ENCODE results near the gene SLCO4A1.
"Not testable (repeated sequence)": the region's sequence is repeated elsewhere in the genome, so short reads cannot be mapped to it uniquely, and the experiment has no call there.

SLCO4A1 gene

DNA sequence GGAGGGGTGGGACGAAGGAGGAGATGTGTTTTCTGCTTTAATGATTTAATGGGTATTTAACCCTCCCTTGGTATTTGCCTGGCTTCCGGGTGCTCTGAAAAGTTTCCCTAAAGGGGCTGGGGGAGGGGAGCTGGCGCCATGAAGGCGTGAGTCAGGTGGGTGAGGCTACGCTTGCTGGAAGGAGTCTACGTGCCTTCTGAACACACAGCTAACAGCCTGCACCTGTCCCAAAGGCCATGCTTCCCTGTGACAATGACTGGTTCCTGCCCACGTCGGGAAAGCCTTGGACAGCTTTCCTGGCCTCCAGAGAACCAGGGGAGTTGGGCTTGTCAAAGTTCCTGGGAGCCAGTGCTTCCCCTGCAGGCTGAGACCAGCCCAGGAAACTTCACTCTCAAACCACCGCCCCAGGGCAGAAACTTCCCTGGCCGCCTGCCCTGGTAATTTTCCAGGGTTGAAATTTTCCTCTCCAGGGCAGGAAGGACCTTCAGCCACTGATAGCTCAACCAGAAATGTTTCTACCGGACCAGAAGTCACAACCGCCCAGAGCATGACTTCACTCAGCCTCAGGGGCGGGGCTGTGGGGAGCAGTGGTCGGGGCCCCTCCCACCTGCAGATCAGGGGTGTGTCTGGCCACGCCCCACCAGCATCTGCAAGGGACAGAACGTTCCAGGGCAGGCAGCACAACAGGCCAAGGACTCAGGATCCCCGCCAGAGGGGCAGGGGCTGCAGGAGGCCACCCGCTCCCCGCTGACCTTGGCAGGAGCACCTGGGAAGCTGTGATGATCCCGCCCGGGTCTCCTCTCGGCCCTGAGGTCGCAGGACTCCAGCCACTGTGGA, 18.6 kb upstream of the SLCO4A1 start:
- peak; percentile 88 to 93 for DNase-seq

DNA sequence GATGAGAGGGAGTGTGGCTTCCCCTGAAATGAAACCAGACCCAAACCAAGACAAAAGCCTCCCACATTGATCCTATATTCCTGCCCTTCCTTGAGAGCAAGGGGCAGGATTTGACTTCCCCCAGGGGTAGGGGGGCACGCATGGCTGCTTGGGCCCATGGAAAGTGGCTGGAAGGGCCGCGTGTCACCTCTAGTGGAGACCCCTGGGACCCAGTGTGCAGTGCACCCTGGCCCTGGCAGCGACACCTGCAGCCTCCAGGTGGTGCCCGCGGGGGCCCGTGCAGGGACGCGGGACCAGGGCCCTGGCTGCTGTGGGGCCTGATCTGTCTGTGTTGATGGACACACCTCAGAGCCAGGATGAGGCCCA, 18.0 kb upstream of the SLCO4A1 start:
- DNase-seq = no peak

DNA sequence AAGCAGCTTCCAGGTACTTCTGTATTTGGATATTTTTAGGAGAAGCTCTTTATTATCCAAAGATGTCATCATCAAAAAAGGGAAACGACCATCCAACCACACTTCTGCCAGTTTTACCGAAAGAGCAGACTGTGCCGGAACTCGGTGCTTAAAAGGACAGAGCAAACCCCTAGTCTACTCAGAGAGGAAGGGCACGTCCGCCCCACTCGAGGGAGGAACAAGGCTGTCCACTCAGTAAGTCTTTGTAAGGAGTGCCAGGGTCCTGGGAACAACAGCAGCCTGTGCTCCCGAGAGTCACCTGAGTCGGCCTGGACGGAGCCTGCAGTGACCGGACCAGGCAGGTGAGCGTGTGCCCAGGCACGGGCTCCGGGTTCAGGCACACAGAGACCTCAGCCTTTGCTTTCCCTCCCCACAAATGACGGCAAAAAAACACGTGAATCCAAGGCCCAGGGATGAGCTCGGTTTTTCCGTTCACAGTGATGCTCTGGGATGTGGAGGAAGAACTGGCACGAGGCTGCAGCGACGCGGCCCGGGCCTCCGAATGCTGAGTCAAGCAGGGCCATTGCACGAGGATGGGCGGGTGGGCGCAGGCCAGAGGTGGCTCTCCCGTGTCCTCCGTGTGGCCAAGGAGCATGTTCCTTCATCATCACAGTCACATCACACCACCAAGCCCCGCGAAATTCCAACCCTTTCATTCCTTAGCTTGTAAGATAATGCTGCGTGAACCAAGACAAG, 17.4 kb upstream of the SLCO4A1 start:
- no peak for DNase-seq

DNA sequence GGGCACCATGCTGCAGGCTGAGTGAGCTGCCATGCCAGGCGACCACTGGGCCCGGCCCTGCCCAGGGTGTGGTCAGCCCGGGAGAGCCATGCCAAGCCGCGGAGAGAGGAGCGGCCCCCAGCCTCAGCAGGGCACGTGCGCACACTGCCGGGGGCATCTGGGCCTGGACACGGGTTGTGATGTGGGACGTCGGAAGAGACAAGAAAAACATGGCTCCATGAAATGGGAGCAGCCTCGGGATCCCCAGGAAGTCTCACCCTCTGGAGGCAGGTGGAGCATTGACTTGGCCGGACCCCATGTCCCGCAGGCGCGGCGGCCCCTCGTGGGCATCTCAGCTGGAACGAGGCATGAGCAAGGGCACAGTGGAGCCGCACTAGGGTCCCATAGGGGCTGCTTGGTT, 16.8 kb upstream of the SLCO4A1 start:
- DNase-seq = no peak

DNA sequence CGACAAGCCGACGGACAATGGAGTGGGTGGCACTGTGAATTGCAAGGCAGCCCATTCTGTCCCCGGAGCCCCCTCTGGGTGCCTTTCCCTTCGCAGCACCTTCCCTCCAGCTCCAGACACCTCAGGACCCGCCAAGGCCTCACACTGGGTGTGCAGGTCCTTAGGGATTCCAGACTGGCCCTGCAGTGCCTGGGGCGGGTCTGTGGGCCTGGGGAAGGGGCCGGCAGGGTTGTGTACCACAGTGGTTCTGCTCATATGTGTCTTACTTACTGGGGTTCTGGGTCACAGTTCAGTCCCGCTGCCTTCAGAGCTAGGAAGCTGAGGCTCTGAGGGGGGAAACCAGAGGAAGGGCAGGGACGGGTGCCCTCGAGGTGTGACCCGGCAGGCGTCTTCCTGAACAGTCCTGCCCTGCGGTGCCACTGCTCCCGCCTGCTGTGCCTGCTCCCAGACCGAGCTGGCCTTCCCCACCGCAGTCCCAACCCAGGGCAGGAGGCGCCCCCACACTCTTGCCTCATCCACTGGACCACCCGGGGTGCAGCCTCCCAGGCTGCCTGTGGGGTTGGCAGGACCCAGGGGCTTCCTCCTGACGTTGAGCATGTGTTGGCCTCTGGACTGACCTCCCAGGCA, 16.3 kb upstream of the SLCO4A1 start:
- DNase-seq = no peak

DNA sequence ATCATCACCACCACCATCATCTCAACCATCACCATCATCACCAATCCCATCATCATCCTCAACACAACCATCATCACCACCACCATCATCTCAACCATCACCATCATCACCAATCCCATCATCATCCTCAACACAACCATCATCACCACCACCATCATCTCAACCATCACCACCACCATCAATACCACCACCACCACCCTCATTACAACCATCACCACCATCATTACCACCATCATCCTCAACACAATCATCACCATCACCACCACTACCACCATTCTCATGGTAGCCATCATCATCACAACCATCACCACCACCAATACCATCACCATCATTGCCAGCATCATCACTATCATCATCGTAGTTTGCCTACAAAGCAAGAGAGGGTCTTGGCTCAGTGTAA, 14.9 kb upstream of the SLCO4A1 start:
- not testable (repeated sequence) for DNase-seq

DNA sequence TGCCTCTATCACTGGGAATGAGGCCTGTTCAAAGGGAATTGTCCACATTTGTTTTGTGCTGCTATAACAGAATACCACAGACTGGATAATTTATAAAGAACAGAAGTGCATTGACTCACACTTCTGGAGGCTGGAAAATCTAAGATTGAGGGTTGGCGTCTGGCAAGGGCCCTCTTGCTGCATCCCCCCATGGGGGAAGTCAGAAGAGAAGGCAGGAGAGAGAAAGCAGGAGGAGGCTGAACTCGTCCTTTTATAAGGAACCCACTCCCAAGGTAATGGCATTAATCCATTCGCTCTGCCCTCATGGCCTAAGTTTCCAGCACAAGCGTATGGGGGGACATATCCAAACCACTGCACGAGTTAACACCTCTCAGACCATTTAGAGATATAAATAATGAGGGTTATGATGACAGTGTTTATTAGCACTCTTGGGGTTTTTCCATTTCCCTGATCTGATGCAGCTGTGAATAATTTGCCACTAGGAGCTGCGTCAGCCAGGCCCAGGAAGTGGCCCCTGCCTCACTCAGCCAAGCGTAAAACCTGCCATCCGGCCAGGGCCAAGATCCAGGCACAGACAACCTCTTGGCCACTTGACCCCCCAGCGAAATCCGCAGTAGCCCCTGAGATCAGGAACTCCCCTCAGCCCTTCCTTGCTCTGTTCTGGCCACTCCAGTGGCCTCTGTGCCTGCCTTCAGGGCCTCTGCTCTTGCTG, 14.2 kb upstream of the SLCO4A1 start:
- no peak for DNase-seq

DNA sequence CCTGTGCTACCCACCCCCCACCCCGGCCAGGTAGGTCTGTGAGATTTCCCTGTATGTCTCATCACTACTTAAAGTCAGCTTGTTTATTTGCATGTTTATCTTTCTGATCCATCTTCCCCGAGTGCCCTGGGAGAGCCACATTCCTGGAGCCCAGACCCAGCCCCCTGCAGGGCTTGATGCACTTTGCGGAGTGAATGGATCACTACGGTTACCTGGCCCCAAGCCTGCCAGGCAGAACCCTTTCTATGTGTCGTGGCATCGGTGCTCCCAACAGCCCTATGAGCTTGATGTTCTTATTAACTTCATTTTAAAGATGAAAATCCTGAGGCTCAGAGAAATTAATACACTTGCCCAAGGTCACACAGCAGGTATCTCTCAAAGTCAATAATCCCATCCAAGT, 13.6 kb upstream of the SLCO4A1 start:
- DNase-seq = no peak

DNA sequence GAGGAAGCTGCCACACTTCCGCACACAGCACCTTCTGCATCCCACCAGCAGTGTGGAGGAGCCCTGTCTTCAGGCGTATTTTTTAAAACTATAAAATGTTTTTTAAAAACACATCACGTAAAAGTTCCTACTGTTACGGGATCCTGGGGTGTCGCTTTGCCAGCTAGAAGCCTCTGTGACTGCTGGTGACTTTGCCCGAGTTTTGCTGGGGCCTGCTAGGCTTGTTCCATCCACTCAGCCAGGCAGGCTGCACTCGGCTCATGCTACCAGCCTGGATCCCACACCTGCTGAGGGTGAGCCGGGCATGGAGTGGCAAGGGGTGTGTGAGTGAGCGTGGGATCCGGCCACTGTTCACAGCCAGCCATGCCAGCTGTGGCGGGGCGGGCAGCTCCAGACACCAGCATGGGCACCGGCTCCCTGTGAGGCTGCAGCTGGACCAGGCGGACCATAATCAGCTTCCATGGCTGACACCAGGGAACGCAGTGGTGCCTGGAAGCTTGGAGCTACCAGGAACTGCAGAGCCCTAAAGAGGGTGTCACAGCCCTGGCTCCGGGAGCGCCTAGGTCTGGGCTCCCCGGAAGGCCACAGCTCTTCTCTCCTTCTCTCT, 12.3 kb upstream of the SLCO4A1 start:
- DNase-seq = no peak

DNA sequence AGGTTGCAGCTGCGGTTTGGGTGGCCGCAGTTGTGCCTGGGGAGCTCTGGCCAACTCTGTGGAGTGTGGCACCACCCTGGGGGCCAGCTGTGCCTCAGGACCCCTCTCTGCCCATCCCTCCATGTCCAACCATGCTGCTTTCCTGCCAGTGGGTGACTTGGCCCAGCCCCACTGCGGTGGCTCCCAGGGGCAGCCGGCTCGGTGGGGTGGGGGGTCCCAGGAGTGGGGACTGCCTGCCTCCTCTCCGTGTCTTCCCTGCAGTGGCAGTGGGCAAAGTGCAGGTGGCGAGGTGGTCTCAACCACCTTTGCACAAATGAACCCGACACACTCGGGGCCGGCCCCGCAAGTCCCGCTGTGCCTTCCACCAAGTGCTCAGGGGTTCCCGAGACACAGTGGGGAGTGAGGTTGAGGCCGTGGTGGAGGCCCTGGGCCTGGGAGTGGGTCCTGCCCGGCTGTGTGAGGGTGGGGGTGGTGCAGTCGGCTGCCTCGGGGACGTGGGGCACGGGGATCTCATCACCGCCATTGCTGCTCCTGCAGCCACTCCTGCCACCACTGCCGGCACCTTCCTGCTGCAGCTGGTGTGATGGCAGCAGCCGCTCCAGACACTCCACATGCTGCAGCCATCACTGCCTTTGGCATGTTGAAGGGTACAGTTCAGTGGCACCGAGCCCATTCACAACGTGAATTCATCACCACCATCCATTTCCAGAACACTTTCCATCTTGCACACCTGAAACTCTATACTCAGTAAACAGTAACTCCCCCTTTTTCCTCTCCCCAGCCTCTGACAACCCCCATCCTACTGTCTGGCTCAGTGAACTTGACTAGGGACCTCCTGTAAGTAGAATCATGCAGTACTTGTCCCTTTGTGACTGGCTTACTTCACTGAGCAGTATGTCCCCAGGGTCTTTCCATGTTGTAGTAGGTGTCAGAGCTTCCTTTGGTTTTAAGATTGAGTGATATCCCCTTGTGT, 10.7 kb upstream of the SLCO4A1 start:
- DNase-seq = no peak

DNA sequence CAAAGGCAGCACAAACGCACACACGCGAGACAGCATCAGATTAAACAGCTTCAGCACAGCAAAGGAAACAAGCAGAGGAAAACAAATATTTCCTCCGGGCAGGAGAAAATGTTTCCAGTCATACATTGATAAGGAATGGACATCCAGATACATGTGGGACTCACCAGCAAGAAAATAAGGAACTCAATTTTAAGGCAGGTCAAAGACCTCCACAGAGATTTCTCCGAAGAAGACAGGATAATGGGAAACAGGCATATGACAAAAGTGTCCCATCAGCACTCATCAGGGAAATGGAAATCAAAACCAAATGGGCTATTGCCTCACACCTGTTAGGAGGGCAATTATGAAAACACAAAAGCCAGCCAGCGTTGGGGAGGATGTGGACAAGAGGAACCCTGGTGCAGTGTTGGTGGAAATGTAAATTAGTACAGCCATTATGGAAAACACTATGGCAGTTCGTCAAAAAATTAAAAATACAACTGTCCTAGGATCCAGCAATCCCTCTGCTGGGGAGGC, 9.7 kb upstream of the SLCO4A1 start:
- no peak for DNase-seq

DNA sequence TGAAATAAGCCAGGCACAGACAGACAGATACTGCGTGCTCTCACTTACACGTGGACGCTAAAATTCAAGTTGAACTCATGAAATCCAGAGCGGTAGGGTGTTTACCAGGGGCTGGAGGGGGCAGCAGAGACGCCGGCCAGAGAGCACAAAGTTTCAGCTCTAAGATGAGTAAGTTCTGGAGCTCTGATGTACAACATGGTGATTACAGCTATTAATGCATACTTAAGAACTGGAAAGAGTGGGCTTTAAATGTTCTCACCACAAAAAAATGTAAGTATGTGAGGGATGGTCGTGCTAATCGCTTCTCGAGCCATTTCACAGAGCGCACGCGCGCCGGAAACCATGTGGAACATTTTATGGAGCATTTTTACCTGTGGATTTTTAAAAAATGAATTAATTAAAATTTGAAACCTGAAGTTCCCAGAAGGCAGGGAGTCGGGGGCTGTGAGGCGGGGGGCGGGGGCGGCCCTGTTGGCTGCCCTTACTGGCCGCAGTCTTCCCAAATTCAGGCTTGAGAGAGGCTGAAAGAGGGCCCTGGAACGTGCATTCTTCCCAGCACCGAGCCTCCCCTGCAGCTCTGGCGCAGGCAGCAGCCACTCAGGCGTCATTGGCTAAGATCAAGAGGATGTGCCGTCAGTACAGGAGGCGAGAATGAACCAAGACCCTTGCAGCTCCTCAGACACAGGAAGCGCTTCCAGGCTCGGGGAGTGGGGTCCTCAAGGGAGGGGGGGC, 8.5 kb upstream of the SLCO4A1 start:
- no peak for DNase-seq

DNA sequence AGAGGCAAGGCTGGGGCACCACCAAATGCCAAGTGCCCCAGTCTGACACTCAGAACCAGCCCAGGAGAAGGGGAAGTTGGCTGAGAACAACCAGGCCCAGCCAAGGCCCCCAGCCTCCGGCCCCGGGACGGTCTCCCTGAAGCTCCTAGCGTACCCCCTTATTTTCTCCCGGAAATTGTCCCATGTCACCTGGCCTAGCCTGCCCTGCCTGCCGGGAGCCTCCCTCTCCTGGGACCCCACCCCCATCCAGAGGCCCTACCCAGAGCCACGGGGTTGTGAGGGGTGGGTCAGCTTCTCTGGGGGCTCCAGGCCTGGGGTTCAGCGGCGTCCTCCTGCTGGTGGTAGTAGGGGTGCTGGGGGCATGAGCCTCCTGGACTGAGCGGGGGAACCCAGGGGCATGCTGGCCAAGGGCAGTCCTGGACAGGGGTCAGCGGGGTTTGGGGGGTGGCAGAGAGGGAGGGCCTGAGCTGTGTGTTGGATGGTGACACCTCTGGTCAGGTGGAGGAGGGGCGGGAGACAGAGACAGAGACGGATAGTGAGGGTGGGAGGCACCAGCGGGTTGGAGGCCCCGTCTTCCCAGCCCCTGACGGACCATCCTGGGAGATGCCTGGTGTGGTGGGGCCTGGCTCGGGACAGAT, 7.9 kb upstream of the SLCO4A1 start:
- no peak for DNase-seq

DNA sequence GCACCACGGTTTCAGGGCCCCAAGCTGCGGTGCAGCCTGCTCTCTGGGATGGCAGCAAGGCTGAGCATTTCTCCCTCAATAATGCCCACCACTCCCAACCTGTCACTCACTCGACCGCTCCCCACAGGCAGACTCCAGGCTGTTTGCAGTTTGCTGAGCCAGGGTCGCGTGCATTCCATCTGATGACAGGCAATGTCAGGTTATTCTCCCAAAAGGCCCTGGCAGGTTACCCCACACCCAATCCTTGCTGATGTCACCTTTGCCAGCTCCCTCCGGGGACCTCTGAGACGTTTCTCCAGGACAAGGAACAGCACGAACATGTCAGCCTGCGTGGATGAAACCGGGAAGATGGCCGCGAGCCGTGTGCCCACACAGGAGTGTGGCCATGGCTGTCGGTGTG, 7.1 kb upstream of the SLCO4A1 start:
- DNase-seq = no peak

DNA sequence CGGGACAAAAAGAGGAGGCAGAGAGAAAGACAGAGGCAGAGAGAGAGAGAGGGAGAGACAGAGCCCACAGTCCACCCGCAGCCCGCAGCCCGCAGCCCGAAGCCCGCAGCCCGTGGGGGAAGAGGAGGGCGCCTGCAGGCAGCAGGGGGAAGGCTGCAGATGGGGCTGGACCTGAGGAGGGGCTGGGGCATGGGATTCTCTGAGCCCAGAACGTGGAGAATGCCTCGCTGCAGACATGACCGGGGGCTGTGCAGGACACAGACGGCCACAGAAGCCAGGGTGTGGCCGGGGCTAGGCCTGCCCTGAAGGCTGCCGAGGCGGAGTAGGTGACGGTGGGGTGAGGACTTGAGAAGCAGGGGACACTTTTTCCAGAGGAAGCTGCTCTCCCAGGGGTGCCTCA, 6.5 kb upstream of the SLCO4A1 start:
- DNase-seq = no peak

DNA sequence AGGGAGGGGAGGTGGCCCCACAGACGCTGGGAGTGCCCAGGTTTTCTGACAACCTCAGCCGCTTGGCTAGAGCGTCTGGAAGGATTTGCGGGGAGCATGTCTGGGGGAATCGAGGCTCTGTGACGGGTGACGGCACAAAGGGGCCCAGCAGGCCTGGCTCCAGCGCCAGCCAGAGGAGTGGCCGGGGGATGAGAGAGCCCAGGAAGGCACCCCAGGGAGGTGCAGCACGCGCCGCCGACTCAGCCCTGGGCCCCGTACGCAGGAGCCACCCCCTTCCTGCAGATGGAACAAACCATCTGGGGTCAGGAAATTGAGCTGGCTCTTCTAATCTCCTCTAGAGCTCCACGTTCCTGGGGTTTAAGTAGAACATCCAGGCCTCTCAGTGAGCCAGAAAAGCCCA, 5.9 kb upstream of the SLCO4A1 start:
- no peak for DNase-seq

DNA sequence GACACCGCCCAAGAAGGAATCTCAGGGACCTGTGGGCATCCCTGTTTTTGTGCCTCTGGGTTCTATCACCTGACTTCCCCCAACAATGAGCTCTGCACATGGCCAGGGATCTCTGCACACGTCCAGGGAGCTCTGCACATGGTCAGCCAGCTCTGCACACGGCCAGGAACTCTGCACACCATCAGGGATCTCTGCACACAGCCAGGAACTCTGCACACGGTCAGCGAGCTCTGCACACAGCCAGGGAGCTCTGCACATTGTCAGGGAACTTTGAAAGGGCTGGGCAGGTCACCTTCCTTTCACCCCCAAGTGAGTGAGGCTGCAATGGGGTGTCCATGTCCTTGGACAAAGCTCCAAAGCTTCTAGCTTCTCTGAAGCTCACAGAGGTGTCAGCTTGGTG, 5.2 kb upstream of the SLCO4A1 start:
- DNase-seq = no peak

DNA sequence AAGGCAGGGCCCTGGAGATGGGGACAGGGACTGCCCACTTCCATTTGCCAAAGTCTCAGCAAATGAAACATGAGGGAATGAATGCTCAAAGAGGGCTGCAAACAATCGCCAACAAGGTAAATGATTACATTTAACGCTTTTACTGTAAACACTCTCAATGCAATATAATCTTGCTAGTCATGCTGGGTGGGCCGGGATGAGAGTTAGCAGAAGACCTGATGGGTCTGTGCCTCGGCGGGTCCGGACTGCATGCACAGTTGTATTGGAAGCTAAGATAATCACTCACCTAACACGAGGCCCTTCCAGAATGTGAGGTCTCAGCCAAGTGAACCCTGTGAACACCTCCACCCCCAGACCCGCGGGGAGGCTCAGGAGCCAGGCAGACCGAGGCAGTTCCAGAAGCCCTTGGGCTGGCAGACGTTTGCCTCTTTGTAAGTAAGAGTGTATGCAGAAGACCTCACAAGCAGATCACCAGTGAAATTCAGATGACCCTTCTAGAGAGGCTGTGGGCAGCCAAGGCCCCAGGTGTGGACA, 4.7 kb upstream of the SLCO4A1 start:
- no peak for DNase-seq

DNA sequence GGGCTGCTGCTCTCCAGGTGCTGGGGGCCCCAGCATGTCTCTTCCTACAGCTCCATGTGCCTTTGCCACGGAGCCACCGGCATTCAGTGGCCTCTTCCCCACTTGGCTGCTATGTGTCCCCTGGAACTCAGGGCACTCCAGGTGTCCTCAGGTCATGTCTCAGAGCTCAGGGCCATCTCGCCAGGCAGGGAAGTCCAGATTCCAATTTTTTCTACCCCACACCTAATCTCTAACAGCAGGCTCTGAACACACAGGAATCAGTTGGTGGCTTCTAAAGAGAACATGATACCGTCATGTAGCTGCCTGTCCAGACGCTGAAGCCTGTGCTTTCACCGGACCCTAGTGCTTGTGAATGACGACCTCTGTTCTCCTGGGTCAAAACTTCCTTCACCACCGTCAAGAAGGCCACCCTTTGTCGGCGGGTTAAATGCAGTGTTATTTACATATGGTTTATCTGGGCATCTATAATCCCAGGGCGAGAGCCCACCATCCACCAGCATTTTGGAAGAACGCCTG, 4.2 kb upstream of the SLCO4A1 start:
- no peak for DNase-seq

Data from stimulated activated CD4-positive, alpha-beta T cell treated with anti-CD3 and anti-CD28 coated beads, Interleukin-2, amount 100 ng/mL, for 24 hours (primary cell).